ENCODE results near the gene EIF2D.
"Not testable (repeated sequence)": the region's sequence is repeated elsewhere in the genome, so short reads cannot be mapped to it uniquely, and the experiment has no call there.

Gene EIF2D

DNA sequence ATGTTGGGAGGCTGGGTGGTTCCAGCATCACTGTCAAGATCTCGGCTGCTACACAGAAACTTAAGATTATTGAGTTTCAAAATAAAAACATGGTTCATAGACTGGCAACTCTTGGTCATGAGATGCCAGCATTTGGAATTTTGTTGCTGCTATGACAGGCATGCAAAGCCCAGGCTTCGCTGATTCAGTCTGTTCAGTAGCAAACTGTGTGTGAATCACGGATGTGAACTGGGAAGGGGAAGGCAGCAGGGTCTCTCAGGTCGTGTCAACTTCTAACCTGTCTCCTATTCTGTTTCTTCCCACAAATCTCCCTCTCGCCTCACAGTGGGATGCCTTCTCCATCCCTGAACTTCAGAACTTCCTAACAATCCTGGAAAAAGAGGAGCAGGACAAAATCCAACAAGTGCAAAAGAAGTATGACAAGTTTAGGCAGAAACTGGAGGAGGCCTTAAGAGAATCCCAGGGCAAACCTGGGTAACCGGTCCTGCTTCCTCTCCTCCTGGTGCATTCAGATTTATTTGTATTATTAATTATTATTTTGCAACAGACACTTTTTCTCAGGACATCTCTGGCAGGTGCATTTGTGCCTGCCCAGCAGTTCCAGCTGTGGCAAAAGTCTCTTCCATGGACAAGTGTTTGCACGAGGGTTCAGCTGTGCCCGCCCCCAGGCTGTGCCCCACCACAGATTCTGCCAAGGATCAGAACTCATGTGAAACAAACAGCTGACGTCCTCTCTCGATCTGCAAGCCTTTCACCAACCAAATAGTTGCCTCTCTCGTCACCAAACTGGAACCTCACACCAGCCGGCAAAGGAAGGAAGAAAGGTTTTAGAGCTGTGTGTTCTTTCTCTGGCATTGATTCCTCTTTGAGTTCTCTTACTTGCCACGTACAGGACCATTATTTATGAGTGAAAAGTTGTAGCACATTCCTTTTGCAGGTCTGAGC lies 25.5 kb downstream of the EIF2D start:
- no peak for DNase-seq

DNA sequence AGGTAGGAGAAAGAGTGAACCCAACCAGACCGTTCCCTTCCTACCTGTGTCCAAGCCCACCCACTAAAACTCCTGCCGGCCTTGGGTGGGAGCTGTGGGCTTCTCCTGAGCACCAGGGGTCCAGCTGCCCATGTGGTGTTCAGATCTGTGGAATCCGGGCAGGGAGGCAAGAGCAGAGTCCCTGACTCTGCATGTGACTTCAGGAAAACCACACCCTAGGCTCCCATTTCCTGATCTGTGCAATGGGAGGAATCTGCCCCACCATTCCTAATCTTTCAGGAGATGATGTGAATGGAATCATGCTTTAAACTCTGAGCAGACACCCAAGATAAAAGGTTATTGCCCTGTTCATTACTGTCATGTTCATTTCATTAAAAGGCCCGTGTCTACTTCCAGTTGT lies 27.6 kb downstream of the EIF2D start:
- no peak for DNase-seq

- DNase-seq: peak; percentile 53
Observed at GRCh38 chr1:206583707-206584648, 28.3 kb downstream of the EIF2D start.

DNA sequence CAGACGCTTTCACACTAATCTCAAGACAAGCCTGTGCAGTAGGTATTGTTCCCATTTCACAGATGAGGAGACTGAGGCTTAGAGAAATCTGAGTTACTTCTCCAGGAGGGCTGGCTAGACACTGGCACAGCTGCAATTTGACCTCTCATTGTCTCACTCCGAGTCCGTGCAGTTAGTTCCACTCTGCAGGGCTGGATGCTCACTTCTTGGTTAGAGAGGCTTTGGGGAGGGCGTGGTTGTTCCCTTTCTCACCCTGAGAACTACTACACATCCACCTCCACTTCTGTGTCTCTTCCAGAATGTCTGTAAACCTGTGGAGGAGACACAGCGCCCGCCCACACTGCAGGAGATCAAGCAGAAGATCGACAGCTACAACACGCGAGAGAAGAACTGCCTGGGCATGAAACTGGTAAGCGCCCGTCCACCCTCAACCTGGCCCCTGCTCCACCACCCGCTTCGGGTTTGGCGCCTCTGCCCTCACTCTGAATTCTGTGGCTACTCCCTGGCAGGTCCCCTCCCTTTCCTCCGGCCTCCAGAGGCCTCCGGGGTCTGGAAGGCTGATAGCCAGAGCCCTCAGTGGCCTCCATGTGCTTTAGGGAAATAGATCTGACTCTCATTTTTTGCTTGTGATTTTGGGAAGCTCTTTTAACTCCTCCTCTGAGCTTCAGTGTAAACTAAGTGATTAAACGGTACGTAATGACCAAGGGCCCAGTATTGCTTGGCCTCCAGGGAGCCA lies 29.1 kb downstream of the EIF2D start:
- no peak for DNase-seq

DNA sequence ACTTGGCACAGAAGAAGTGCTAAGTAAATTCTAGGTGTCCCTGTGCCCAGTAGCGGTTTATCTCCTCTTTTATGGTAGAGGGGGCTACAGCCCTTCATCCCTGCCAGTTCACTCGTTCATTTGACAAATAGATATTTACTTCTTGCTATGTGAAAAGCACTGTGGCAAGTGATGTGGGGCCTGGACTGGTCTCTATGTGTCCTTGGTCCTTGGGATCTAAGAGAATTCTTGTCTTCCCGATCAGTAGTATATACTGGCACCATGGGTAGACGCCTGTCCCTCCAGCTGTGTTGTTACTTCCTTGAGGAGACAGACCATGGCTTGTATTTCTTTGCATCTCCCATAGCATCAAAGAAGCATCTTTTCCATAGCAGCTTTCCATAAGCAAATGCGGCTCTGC lies 29.7 kb downstream of the EIF2D start:
- no peak for DNase-seq

- no peak for DNase-seq
Observed at GRCh38 chr1:206581571-206581981, 30.7 kb downstream of the EIF2D start.

- not testable (repeated sequence) for DNase-seq
Observed at GRCh38 chr1:206581114-206581497, 31.2 kb downstream of the EIF2D start.

DNA sequence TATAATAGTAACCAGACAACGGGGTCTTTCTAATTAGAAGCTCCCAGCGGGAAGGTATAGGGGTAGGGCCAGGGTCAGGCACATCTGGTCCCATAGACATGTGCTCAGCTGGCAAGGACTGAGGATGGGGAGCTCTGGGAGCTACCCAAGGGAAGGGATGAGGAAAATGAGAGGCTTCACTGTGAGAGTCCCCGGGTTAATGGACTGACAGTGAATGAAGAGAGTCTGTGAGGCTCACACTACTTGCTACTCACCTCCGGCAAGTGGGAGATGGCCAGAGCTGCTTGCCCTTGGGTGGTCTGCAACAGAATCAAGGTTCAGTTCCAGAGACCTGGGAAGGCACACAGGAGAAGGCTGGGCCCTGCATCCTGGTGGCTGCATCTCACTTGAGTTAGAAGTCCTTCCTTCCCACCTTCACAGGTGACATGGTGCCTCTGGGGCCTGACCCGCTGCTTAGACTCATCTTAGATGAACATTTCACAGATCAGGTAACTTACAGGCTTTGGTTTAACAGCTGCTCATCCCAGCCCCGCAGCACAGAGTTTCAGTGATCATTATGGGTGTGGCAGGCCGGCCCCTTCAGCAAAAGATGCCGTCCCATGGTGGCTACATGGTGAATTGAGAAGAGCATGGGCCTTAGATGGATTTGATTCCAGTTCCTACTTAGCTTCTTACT lies 31.7 kb downstream of the EIF2D start:
- no peak for DNase-seq

DNA sequence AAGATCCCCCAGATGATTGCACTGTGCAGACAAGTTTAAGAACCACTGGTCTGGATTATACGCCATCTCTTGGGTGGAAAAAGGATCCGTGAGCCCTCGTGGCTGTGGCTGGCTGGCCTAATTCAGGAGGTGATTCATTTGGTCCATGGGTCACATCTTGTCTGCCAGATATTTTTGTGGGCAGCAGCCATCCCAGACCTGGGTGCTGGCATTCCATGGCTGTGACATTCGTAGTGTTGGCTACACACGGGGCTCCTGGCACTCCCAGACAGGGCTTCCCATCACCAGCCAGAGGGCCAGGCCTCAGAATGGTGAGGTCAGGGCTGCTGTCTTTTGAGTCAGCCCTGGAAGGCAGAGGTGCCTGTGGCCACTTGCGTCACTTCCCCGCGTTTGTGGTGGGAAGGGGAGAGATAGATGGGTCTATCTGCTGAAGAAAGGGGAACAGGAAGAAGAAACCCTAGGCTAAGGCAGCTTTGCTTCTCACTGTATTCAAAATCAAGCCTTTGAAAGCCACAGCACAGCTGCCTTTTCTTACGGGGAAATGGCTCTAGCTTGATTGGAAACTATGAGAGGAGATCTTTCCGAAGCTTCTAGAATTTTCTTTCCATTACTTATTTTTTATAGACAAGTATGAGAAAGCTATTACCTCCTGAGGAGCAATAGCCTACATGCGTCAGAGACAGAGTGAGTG lies 32.4 kb downstream of the EIF2D start:
- no peak for DNase-seq

GRCh38 chr1:206578978-206579374 lies 33.3 kb downstream of the EIF2D start:
- no peak for DNase-seq

- DNase-seq: no peak
Observed at GRCh38 chr1:206578068-206578977, 33.9 kb downstream of the EIF2D start.

DNA sequence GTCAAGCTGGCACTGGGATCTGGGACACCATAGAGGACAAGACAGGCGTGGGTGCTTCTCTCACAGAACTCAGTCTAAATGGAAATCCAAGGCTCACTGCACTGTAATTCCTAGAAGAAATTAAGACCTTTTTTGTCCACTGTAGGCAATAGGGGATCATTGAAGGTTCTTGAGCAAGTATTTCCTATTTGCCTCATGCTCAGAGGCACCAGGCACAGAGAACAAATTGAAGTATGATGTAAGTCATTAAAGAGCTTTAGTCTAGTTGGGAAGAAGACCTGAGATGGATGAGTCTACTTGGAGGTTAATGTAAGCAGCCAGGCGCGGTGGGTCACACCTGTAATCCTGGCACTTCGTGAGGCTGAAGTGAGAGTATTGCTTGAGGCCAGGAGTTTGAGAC lies 34.6 kb downstream of the EIF2D start:
- DNase-seq: no peak

DNA sequence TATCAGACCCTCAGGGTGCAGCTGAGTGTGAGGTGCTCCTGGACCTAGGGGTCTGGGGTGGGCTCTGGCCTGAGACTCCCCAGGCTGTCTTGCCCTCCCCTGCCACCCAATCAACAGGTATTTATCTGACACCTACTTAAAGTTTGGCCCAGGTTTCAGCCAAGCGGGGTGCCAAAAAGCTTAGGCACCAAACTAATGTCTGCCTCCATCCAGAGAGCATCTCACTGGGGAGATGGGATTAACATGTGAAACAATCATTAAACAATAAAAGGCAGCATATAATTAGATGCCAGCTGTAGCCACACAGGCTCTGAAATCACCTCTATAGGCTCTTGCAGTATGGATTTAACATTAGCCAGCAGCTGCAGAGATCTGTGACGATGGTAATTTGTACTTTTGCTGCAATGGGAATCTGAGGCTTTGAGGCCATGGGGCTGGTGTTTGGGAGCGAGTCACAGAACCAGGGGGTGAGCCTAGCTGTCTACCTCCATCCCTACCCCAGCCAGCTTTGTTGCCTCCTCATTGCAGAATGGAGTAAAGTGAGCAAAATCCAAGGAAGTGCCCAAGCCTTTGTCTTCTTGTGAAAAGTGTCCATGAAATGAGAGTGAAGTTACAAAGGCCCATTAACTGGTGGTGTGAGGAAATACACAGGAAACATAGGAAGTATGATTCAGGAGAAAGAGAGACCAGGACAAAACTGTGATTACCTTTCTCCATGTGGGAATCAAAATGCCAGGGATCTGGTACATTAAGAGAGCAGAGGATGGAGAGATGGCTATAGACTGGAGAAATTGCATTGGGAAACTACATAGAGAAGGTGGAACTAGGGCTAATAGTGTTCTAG lies 36.1 kb downstream of the EIF2D start:
- DNase-seq: peak; percentile 47

- DNase-seq: peak; percentile 66
Observed at GRCh38 chr1:206575165-206575893, 36.9 kb downstream of the EIF2D start.

GRCh38 chr1:206573762-206574161 lies 38.5 kb downstream of the EIF2D start:
- no peak for DNase-seq

GRCh38 chr1:206573319-206573718 lies 38.9 kb downstream of the EIF2D start:
- DNase-seq: no peak

DNA sequence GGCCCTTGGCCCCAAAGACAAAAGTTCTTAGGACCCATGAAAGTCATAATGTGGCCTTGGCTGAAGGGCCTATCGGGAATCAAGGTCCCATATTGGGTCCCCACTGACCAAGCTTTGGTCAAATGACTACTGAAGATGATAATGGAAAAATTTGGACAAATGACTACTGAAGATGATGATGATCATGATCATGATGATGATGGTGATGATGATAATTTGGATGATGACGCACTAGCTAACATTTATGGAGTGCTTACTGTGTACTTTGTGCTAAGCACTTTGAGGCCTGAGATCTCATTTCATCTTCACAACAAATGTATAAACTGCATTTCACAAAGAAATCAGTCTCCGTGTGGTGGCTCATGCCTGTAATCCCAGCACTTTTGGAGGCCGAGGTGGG lies 39.4 kb downstream of the EIF2D start:
- DNase-seq: no peak

DNA sequence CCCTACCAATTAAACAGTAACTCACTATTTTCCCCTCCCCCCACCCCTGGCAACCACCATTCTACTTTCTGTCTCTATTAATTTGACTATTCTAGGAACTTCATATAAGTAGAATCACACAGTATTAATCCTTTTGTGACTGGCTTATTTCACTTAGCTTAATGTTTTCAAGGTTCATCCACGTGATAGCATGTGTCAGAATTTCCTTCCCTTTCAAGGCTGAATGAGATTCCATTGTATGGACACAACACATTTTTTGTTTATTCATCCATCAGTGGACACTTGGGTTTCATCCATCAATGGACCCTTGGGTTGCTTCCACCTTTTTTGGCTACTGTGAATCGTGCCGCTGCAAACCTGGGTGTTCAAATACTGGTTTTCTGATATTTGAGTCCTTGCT lies 41.7 kb downstream of the EIF2D start:
- no peak for DNase-seq

GRCh38 chr1:206569556-206569955 lies 42.7 kb downstream of the EIF2D start:
- DNase-seq: no peak

Data from COR-L47 (cell line).